Measurements from ENCODE around the gene GATAD2A. TPM values are rescaled to one million over a fixed set of nuclear protein-coding genes. Genes with fewer than 3 reads are reported as not detected.

The GATAD2A gene
- total and polyA plus RNA-seq, 10 of the 15 experiments (the other 5 are each of a cell fraction or from before 2014, with no cell fraction given): 2.6 to 173 (median 32.0) TPM

GRCh38 chr19:19420570-19421298, 15.3 kb downstream of the GATAD2A start (continued):
- TF ChIP-seq BCLAF1 (IDR thresholded peaks at IDR 0.05) (no peak), BHLHE40 (IDR thresholded peaks at IDR 0.05; ENCODE audit: borderline replicate concordance in 1 of 2, low read depth in 2 of 2, low read length in 1 of 2) (peak; percentile 20 to 70; a peak in 3 of 4 replicates), SMC3 (IDR thresholded peaks at IDR 0.05; ENCODE audit: borderline replicate concordance, low read length) (no peak), ZNF687 (IDR thresholded peaks at IDR 0.05) (peak; percentile 63; the same call in 1 of the 2 replicates), TARDBP (IDR thresholded peaks at IDR 0.05; ENCODE audit: borderline replicate concordance) (no peak), SREBF1 (IDR thresholded peaks at IDR 0.05; ENCODE audit: low read length) (no peak), USF1 (IDR thresholded peaks at IDR 0.05; ENCODE audit: borderline replicate concordance, extremely low read length, insufficient read depth, low read depth, low read length) (no peak), SREBF2 (IDR thresholded peaks at IDR 0.05; ENCODE audit: low read length) (no peak), ZNF207 (IDR thresholded peaks at IDR 0.05; ENCODE audit: borderline replicate concordance) (no peak), NFXL1 (IDR thresholded peaks at IDR 0.05; ENCODE audit: borderline replicate concordance) (no peak), RELB (IDR thresholded peaks at IDR 0.05; ENCODE audit: low read depth) (0 out of 2 replicates have a peak, but pooled peaks have one; percentile 35), PAX8 (IDR thresholded peaks at IDR 0.05) (no peak), ZNF622 (IDR thresholded peaks at IDR 0.05) (no peak), CHD1 (IDR thresholded peaks at IDR 0.05; ENCODE audit: low read depth, low read length) (no peak), SUPT20H (IDR thresholded peaks at IDR 0.05; ENCODE audit: borderline replicate concordance, control insufficient read depth, low read depth, low read length) (no peak), BRCA1 (IDR thresholded peaks at IDR 0.05; ENCODE audit: low read depth, low read length) (no peak), SMAD5 (IDR thresholded peaks at IDR 0.05; ENCODE audit: low read depth) (no peak), MYC (IDR thresholded peaks at IDR 0.05; ENCODE audit: insufficient read depth, insufficient read length, insufficient replicate concordance, low read length, severe bottlenecking) (no peak), MYB (IDR thresholded peaks at IDR 0.05; ENCODE audit: borderline replicate concordance, low read depth, low read length) (no peak)
- TF ChIP-seq, protein P1, sequence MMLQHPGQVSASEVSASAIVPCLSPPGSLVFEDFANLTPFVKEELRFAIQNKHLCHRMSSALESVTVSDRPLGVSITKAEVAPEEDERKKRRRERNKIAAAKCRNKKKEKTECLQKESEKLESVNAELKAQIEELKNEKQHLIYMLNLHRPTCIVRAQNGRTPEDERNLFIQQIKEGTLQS (IDR thresholded peaks at IDR 0.05; ENCODE audit: borderline replicate concordance, extremely low read depth, low read depth, low read length): no peak

All from GM12878 (cell line).